GM18505 (cell line): ENCODE measurements around the gene CSH1.
A peak's percentile ranks its signal among the peaks of the same experiment; 100 is the strongest.
"Not testable (repeated sequence)": the region's sequence is repeated elsewhere in the genome, so short reads cannot be mapped to it uniquely, and the experiment has no call there.

Experiments
- ATAC-seq: cut with Tn5 transposase; IDR thresholded peaks from one replicate; pipeline ENCODE4 v1.9.1; 2021; ENCODE audit not compliant: unreplicated experiment
- POLR2A ChIP-seq: IDR thresholded peaks from 4 replicates; pipeline ENCODE4 v1.6.1; 2011; ENCODE audit warnings: borderline replicate concordance; ENCODE audit not compliant: insufficient read depth, insufficient read length; ENCODE audit errors: extremely low read depth

CSH1 gene

DNA sequence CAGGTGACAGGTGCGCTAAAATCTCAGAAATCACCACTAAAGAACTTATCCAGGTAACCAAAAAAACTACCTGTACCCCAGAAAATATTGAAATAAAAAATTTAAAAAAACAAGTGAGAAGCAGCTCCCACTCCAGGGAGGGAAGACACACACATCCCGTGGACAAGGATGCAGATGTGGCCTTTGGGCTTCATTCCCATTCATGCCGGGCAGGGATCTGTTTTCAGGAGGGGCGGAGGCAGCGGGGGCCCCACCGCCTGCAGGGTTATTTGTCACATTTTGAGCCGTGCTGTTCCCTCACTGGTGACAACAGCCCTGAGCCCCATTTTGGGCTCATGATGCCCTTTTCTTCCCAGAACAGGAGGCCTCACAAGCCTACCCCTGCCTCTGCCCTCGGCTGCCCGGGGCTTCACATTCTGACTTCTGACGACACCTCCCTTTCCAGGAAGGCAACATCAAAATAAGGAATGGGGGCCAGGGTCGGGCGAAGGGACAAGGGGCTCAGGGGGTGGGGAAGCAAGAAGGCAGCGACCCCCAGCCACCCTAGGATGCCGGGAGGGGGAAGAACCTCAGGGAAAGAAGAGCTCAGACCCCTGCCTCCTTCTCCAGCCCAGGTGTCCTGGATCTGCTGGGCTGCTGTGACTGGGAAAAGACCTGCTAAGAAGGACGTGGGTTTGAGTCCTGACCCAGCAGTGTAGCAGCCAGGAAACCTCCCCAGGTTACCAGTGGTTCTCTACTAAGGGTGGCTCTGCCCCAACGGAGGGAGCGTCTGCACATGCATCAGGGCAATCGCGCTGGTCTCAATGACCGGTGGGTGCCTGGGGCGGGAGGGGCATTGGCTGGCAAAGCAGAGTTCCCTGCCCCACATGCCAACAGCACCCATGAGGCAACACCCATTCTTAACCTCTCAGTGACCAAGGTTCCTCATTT, 38.1 kb upstream of the CSH1 start:
- no peak for TF ChIP-seq POLR2A
- ATAC-seq: no peak

DNA sequence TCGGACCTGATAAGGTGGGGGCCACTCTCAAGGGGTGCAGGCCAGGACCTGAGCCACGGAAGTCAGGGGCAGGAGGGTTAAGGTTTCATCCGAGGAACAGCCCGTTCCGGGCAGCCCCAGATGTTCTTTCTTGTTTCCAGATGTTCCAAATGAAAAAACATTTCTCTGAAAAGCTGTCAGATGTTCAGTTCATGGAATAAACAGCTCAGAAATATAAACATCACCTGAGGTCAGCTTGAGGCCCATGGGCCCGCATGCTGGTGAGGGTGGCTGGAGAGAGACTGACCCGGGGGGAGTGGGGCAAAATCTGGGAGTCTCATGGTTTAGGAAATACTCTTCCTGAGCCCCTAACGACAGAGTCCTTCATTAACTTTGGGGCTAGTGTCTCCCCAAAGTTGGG, 37.2 kb upstream of the CSH1 start:
- no peak for ATAC-seq
- TF ChIP-seq POLR2A: no peak

DNA sequence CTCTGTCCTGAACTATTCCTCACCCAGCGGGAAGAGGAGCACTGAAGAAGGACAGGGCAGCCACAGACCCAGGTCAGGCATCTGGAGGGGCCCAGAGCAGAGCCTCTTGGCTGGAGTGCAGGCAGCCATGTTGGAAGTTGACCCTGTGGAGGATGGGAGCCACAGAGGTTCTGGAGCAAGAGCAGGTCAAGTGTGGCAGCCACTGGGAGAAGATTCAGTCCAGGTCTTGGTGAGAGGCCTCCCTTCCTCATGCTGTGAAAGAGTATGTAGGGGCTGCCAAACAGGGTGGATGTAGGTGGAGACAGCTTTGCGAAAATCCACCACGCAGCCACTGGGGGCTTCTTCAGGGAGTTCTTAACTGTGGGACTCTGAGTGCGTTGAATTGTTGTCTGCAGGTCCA, 36.3 kb upstream of the CSH1 start:
- TF ChIP-seq POLR2A: no peak
- no peak for ATAC-seq

DNA sequence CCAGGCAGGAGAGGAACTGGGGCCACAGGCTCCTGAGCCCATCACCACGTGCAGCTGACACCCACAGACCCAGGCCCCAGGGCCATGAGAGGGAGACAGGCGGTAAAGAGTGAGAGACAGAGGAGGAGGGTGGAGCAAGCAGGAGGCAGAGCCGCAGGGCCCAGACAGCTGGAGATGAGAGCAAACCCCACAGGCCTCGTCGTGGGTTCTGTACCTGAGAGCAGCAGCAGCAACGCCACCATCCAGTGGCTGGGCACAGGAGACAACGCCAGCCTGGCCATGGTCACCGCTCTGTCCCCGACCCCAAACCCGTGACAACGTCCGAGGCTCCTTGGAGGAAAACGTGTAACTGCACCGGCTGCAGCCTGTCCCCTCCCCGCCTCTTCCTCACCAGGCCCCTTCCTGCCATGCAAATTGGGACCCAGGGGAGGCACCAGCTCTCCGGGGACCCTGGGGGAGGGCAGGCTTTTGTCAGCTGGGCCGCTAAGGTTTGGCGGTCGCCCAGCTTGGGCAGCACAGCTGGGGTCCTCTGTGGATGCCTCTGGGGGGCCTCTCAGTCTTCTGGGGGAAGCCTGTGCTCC, 35.7 kb upstream of the CSH1 start, which contains the start of gene CD79B:
TSS of gene CD79B (minus strand) at position 351 of the 581 bp plus-strand sequence. CDS start at position 281, 70 bp downstream.
- ATAC-seq: peak; percentile 69
- TF ChIP-seq POLR2A: peak; percentile 92

DNA sequence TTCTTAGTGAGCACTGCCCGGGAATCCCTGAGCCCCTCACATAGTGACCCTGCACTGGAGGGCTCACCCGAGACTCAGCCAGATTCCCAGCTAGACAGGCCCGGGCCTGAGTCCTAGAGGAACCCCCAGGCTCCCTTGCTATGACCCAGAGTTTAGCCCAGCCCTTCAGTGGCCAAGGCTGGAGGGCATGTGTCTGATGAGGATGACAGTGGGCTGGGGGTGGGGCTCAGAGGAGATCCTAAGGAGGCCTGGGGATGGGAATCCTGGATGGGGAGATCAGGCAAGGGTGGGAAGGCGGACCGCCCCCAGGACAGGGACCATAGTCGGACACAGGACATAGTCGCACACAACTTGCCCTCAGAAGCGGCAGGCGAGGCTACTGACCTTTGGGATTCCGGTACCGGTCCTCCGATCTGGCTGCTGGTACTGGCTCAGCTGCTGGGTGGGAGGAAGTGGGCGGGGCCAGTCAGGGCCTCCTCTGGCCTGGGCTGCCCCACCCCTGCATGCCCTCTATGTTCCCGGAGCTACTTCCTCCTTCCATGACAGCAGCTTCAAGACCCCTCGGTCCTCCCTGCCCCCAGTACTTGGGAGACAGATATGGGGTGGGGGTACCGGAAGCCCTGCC, 34.7 kb upstream of the CSH1 start:
- TF ChIP-seq POLR2A: peak; percentile 28
- ATAC-seq: no peak

DNA sequence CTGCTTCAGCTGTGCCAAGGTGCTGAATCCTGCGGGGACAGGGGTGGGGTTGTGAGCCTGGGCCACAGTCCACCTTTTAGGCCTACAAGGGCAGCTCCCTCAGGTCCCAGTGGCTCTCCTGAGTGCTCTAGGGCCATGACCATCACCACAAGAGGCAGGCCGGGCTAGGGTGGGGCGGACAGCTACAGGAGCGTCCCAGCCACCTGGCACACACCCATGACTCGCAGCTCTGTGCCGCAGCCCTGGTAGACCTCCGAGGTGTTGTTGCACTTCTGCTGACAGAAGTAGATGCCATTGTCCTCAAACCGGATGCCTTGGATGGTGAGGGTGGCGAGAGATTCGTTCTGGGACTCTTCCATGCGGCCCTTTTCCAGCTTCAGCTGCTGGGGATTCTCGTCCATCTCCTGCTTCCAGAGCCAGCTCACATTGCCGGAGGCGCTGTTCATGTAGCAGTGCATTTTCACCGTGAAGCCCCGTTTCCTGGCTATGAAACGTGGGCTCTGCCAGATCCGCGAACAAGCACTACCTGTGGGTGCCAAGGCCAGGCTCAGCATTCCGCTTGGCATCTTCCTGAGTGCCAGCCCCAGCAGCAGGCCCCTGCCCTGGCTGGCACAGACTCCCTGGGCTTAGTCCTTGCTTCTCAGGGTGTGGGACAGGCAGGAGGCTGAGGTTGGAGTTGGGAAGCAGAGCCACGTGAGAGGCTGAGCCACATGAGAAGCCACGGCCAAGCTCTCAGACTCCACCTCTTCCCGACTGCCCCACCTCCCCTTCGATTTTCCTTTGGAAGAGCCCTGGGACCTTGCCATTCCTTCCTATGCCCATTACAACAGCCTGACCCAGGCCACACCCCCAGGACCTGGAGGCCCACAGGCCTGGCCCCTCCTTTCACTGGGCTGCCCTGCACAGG, 33.7 kb upstream of the CSH1 start:
- no peak for ATAC-seq
- no peak for TF ChIP-seq POLR2A

DNA sequence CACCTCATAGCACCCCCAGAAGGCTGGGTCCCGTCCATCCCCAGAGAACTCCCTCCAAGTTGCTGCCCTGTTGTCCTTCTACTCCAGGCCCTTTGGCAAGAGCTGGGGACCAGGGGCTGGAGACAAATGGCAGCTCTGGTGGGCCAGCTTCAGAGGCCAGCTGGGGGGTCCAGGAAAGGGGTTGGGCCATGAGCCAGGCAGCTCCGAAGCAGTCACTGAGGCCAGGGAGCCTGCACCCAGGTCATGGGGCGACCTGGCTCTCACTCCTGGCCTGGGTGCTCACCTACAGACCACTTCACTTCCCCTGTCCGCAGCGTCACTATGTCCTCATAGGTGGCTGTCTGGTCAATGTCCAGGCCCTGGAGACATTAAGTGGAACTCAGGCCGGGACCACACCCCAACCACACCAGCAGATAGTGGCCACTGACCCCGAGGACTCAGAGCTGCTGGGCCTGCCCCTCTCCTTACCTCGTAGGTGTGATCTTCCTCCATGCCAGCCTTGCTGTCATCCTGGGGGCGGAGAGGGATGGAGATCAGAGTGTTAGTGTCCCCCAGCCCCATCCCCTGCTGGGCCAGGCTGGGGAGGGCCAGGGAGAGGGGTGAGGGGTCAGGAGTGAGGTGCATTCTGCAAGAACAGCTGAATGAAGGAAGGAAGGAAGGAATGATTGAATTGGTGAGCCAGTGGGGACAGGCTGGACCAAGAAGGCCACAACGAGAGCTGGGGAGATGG, 32.8 kb upstream of the CSH1 start:
- no peak for ATAC-seq
- TF ChIP-seq POLR2A: no peak

DNA sequence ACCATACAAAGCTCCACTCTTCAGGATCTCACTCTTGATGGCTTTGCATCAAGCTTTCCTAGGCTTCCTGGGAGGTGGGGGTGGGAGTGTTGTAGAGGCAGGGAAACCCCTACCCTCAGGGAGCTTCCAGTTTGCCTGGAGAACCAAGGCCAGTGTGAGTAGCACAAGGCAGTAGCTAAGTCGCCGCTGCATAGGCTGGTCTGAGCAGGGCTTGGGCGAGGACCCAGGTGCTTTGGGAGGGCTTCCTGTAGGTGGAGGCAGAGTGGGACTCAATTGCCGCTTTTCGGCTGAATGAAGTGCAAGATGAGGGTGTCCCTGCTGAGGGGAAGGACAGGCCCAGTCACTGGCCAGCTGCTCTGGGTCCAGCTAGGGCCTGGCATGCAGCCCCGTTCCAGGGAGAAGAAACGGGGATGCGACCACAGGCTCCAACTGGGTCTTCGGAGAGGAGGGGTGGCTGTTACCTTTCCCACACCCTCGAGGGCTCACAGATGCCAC, 31.8 kb upstream of the CSH1 start:
- ATAC-seq: no peak
- no peak for TF ChIP-seq POLR2A

DNA sequence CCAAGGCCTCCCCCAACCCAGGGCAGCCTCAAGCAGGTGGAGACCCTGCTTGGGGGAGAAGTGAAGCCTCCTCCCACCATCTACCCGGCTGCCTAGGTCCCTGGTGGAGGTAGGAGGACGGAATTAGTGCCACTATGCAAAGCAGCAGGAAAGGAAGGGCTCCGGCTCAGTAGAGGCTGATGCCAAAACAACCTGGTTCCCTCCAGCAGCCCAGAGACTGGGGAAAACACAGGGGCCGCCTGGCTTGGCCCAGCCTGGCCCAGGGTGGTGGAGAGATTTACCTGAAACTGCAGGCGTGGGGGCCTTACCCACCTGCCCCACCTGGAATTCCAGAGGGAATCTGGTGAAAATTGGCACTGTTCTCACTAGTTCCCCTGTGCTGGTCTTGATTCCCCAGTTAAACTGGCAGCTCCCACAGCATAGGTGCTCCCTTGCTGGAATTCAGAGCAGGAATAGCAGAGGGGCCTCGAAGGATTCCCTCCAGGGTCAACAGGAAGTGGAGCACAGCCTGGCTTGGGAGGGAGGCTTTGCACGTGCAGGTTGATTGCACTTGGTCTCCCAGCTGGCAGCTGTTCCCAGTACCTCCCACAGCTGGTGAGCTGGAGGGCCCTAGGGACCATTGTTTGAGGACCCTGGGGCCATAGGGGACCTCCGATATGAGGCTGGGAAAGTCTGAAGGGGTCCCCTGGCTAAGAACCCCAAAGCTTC, 31.2 kb upstream of the CSH1 start:
- TF ChIP-seq POLR2A: peak; percentile 33
- no peak for ATAC-seq

DNA sequence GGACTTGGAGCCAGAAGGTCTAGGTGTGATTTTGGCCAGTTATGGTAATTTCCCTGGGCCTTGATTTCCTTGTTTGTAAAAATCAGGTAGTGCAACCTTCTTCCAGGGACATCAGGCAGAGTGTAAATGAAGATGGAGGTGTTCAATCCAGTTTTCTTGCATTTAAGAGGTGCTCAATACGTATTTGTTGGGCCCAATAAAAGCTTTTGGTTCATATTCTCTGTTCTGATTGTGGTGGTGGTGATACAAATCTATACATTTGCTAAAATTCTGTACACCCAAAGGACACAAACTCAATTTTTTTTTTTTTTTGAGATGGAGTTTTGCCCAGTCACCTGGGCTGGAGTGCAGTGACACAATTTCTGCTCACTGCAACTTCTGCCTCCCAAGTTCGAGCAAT, 29.8 kb upstream of the CSH1 start:
- no peak for ATAC-seq
- no peak for TF ChIP-seq POLR2A

DNA sequence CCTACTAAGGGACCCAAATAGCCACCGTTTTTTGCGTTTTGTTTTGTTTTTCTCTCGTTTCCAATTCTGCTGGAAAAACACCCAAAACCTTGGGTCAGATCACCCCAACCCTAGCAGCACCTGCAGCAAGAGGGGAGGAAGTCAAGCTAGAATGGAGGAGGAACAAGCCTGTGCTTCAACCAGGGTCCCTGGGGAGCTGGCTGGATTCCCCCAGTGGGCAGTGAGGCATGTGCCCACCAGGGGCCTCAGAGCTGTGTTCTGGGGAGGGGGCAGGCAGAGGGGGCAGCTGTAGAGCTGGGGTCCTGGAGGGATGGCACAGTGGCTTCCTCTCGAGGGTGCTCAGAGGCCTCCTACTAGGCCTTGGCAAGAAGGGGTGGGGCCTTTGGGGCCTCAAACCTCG, 29.2 kb upstream of the CSH1 start:
- peak; percentile 38 for TF ChIP-seq POLR2A
- ATAC-seq: no peak

DNA sequence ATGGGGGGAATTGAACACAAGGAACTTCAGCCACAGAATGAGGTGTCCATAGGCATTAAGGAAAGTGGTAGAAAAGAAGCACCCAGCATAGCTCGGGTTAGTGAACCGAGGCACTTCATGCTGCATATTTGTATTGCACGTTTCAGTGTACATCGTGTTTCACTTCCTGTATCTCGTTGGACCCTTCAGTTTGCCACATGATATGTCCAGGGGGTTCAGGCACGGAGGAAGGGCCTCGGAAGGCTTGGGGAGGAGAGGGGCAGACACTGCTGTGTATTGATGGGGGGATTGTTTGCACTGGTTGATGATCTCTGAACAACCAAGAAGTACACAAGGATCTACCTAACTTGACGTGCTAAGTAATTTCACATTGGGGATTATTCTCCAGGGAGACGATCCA, 26.0 kb upstream of the CSH1 start:
- ATAC-seq: peak; percentile 65

DNA sequence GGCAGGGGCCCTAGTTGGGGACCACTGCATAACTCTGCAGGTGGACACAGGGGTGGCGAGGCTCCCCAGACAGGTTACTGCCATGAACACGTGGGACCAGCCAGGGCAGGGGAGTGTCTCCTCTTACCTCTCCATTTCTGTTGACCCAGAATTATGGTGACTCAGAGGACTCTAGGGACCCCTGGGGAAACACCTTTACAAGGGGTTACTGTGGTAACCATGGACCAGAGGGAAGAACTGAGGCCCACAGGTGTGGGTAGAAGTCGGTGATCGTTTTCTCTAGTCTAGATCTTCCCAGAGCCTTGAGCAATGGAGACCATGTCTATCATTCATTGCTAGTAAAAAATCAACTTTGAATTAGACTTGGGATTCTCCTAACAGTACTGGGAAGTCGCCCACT, 24.4 kb upstream of the CSH1 start:
- ATAC-seq: not testable (repeated sequence)

DNA sequence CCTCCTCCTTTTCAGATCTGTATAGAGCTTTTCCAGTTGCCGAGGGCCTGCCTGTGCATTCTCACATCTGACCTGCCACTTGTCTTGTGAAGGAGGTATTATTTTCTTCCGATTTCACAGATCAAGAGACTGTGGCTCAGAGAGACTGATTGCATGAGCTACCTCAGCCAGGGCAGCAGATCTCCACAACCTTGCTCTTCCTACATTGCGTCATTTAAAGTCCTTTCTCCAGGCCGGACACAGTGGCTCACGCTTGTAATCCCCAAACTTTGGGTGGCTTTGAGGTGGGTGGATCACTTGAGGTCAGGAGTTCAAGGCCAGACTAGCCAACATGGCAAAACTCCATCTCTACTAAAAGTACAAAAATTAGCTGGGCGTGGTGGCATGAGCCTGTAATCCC, 23.7 kb upstream of the CSH1 start:
- ATAC-seq: not testable (repeated sequence)
